ENCODE results near the gene NRGN. TPM values are rescaled to one million over a fixed set of nuclear protein-coding genes. Genes with fewer than 3 reads are reported as not detected.

Gene NRGN
- total RNA-seq, 1 experiment from 2014 or later = 0.45 TPM

DNA sequence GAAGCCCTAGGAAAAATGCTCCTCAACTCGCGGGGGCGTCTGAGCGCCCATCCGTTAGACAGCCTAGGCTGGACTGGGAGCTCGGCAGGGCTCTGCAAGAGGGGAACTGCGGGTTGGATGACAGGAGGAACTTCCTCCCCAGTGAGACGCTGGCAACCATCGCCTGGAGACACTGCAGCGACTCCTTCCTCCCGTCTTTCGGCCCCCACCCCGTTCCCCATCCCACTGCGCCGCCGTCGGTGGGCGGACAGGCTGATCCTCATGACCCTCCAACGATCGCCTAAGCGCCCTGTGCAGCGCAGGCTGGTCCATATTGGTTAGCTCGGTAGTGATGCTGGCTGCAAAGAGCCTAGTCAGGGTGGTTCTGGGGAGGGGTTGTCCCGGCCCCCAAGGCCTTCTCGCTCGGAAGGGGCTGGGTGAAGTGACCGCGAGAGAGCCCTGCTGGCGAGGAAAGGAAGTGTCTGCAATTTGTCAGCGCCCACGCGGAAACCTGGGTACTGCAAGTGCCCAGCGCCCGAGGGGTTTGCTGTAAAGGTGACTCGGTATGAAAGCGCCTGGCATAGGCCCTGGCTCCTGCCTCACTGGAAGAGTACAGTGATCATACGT is 638 bp downstream of the NRGN start:
- peak; percentile 5 for DNase-seq (ENCODE audit: low spot score)

DNA sequence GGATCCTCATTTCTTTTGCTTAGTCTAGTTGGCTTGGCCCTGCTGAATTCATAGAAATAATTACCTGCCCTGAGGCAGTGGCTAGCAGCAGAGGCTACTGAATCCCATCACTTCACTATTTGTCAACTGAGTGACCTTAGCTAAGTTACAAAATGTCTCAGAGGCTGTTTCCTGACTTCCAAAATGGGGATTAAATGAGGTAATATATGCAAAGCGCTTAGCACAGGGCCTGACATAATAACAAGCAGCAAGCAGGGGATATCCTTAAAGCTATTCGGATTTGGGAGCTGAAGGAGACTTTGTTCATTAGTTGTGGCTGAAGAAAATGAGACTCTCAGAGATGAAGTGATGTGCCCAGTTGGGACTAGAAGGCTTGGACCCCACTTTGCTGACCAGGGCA is 2.8 kb downstream of the NRGN start:
- DNase-seq (ENCODE audit: low spot score) = no peak

DNA sequence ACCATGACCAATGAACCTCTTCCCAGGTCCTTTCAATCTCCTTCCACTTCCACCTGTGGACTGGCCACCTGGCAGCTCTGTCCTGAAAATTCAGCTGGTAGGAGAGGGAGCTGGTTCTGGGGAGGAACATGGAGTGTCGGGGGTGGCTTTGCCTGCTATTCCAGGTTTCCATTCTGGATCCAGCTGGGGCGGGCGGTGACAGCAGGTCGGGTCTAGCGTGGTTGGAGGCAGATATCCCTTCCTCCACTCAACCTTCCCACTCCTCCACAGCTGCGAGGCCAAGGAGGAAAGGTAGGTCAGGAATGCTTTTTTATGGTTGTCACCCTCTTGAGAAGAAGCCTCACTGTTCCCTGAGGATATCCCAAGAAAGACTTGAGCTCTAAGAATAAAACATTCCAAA is 3.3 kb downstream of the NRGN start:
- DNase-seq (ENCODE audit: low spot score) = no peak

DNA sequence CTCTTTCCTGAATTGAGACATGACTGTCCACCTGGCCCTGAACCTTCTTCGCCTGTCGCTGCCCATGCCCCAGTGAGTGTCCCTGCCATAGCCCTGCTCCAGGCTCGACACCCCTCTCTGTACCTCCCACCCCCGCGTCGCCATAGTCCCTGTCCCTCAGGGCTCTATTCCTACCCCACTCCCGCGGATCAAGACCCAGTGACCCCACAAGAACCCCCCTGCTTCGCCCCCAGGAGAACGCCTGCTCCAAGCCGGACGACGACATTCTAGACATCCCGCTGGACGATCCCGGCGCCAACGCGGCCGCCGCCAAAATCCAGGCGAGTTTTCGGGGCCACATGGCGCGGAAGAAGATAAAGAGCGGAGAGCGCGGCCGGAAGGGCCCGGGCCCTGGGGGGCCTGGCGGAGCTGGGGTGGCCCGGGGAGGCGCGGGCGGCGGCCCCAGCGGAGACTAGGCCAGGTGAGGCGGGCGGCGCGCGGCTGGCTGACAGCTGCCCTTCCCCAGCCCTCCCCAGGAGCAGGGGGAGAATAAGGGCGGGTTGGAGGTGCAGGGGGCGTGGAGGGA is 5.6 kb downstream of the NRGN start:
- no peak for DNase-seq (ENCODE audit: low spot score)

DNA sequence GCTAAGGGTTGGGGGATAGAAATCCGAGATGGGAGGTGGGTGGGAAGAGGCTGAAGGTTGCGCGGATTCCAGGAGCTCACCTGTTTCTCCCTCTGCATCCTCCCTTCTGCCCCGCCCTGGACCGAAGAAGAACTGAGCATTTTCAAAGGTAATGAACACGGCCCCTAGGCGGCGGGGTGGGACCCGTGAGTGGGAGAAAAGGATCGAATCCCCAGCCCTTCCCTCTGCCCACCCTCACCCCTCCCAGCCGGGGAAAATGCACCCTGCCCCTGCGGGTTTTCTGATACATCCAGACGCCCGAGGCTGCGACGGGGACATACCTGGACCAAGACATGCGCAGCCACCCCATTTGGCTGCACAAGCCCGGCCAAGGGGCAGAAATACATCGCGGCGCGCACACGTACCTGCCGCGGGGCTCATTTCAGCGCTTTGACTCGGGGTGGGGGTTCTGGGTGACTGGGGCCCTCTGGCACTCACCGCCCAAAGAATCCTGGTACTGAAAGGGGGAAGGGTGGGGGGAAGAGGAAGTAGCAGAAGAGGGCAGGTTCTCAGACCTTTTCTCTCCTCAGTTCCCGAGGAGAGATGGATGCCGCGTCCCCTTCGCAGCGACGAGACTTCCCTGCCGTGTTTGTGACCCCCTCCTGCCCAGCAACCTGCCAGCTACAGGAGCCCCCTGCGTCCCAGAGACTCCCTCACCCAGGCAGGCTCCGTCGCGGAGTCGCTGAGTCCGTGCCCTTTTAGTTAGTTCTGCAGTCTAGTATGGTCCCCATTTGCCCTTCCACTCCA is 6.3 kb downstream of the NRGN start:
- no peak for DNase-seq (ENCODE audit: low spot score)

DNA sequence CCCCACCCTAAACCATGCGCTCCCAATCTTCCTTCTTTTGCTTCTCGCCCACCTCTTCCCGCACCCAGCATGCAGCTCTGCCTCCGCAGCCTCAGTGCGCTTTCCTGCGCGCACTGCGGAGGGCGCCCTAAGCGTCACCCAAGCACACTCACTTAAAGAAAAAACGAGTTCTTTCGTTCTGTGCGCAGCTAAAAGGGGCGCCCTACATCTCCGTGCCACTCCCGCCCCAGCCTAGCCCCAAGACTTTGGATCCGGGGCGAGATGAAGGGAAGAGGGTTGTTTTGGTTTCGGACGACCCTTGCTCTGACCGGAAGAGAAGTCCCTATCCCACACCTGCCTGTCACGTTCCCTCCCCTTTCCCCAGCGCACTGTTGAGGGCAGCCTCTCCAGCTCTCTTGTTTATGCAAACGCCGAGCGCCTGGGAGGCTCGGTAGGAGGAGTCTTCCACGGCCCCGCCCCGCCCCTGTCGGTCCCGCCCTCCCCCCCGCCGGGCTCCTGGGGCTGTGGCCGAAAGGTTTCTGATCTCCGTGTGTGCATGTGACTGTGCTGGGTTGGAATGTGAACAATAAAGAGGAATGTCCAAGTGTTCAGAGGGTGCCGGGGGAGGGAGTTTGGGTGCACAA is 7.0 kb downstream of the NRGN start:
- peak; percentile 35 for DNase-seq (ENCODE audit: low spot score)

DNA sequence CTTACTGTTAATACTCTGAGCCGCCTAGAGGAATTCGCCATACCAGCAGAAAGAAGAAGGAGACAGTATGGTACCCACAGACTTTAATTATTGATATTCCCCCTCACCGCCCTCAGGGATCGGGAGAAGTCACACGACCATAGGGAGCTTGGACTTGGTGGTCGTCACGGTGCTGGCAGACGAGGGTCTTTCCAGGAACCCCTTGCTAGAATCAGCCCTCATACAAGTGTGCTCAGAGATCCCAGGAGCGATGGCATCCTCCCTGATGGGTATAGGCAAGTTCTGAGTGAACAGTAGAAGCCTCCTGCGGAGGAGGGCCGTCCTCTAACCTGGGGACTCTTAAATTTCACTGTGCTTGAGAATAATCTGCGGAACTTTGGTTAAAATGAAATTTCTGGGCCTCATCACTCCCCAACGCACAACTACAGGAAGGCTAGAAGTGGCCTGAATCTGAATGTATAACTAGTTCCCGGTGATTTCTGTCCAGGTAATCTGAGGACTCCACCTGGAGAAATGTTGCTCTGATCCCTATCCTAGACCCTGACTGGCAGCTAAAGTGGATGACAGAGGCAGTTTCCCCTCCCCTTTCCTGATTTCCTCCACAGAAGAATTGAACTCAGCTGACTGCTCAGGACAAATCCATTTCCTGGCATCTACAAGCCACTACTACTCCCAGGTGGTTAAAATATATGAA is 7.8 kb downstream of the NRGN start:
- no peak for DNase-seq (ENCODE audit: low spot score)

DNA sequence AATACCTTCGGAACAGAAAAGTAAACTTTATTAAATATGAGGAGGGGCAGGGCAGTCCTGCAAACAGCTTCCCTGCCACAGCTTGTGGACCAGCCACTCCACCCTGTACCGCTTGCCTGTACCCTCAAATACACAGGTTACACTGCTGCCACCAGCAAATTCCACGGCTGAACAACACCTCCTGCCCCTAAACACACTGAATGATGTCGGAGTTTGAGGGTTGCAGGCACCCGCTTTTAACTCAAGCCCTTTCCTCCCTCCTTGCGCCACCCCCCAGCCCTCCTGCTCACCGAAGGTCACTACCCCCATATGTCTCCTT is 8.3 kb downstream of the NRGN start:
- DNase-seq (ENCODE audit: low spot score) = no peak

DNA sequence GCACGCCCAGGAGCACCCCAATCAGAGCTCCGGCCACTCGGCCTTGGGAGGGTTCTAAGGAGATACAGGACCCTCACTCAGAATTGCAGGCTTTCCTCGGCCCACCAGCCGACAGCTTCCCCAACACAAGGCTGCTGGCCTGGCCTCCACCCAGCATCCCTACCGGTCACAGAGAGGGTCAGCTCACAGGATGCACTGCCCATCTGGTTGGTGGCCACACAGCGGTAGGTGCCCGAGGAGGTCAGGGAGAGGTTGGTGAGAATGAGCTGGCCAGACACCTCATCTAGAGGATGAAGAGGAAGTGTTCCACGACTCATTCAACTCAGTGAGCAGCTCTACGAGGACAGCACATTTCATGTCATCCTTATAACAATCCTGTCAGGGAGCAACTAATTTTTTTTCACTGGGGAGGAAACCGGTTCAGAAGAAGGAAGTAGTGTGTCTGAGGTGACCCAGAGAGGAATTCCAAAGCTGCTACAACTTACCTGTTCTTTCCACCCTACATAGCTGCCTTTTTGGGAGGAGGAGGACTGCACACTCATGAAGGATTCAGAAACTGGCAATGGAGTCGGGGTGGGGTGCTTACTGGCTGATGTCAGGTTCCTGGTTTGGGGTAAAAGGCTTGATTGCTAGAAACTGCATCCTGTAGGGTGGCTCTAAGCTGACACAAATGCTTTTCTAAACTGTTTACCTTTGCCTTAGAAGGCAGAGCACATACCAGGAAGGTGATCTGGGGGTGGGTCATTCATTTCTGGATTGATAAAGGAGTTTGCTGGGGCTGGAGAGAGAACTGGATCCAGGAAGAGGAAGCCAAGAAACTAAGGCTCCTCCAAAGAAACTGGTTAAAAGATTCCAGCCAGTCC is 9.0 kb downstream of the NRGN start:
- peak; percentile 54 for DNase-seq (ENCODE audit: low spot score)

DNA sequence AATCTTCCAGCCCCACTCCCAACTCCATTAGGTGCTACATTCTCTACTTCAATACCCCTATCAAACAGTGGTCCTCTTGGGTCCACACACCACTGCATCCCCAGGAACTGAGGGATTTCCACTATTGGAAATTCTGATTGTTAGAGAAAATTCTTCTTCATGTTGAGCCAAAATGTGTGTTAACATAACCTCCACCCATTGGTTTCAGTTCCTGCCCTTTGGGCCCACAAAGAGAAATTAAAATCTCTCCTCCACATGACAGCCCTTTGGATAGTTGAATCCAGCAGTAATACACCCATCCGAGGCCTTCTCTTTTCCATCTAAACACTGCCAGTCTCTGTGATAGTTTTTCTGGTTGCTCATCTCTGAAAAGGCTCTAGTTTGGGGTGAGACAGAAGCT is 10.2 kb downstream of the NRGN start:
- no peak for DNase-seq (ENCODE audit: low spot score)

DNA sequence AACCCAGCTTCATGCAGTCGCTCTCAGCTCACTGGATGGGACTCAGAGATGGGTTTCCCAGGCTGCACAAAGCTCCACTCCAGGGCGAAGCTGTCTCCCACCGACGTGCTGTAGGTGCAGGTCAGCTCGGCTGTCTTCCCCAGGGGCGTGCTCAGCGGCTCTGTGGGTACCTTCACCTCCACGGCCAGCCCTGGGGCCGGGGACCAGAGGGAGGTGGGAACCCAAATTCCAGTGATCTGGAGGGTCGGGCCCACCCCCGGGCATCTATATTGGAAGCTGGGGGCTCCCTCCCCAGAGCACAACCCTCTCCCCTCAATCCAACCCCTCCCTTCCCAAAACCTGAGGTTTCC is 11.6 kb downstream of the NRGN start:
- no peak for DNase-seq (ENCODE audit: low spot score)

DNA sequence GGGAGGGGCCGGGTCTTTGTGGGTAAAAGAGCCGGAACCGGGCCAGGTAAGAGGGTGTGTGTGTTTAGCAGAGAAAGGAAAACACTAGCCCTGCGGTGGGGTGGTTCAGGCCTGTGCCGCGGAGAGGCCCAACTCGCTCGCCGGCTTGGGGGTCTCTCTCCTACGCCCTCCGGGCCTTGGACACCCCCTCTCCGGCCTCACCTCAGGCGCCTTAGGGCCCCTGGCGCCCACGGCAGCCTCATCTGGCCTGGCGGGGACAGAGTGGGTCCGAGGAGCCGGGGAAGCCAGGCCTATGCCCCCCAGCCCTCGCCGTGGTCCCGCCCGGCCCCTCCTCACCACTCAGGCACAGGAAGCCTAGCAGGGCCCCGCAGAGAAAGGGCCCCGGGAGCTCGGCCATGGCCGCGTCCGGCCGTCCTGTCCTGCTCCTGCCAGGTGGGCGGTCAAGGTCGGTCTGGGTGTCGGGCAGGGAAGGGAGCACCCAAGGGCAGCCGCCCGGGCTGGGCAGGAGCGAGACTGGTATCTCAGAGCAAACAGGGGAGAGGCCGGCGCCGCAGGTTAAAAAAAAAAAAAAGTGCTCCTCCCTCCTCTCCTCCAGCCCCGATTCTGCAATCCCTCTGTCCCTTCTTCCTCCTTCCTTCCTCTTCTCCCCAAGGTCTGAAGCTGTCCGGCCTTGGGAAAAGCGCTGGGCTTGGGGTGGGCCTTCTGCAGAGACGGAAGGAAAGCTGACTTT is 12.2 kb downstream of the NRGN start, which contains the start of gene VSIG2:
TSS of gene VSIG2 (minus strand) at position 515 of the 730 bp plus-strand sequence. CDS start at position 397, 118 bp downstream.
- no peak for DNase-seq (ENCODE audit: low spot score)

DNA sequence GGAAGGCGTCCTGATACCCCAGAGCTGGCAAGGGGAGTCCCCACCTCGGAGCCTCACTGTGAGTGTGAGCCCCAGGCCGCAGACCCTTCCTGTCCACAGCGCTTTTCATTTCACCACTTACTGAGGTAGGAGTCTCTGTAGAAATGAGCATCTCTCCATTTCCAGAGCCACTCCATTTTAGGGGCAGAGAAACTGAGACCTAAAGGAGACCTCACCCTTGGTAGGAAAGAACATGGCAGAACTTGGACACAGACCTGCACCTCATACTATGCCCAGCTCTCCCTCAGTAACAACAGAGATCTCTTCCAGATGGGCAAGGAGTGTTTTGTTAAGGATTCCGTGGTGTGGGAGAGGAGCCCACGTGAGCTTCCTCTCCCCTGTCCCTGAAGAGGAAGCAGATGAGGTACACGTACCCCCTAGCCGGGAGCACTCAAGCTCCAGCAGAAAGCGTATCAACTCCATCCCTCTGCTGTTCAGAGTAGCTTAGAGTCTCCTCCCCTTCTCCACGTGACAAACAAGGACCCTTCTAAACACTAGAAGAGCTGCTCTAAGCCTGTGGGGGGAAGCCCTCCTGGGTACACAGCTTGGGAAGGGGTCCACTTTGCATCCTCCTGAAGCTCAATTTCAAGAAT is 12.8 kb downstream of the NRGN start:
- DNase-seq (ENCODE audit: low spot score) = no peak

DNA sequence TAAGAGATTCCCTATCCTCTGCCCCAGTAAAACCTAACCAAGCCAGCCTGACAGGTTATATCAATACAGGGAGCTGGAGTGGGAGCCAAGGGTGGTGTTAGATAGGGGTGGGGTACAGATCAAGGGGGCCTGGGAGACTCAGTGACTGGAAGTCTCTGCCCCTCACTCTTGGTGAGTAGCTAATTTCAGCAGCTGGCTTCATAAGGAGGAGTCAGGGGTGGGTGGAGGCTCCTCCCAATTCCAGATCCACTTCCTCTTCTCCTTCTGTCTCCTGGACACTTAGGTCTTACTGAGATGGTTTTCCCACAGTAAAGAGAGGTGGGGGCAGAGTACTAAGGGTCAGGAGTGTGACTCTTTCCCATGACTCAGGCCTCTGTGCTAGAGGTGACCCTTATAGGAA is 13.5 kb downstream of the NRGN start:
- no peak for DNase-seq (ENCODE audit: low spot score)

DNA sequence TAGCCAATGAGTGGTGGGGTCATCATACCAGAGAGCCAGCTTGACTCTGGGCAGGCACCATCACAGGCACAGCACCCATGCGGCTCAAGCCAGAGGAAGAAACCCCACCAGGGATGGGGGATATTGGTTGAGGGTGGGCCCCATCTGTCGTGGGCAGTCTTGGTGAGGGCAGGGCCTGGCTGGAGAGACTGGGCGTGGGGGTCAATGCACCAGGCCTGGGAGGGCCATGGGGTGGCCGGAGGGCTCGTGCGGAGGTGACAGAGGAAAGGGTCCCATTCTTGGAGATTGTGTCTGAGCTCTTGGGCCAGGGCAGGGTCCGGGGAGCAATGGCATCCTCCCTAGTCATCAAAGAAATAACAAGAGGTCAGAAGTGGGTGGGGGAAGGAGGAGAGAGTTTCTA is 13.9 kb downstream of the NRGN start:
- DNase-seq (ENCODE audit: low spot score) = no peak

DNA sequence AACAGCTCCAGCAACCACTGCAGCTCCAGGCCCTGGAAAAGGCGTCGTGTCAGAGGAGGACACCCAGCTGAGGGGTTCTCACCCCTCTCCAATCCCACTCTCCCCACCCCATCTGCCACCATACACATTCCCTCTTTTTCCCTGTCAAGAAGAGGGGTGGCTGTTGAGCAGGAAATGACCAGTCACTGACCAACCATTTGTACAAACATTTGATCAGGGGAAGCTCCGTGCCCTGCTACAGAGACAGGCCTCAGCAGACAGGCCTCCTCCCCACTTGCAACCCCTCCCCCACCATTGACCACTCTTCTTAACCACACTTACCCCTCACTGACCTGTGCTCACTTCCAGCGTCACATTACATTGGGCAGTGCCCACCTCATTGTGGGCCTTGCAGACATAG is 14.6 kb downstream of the NRGN start:
- no peak for DNase-seq (ENCODE audit: low spot score)

DNA sequence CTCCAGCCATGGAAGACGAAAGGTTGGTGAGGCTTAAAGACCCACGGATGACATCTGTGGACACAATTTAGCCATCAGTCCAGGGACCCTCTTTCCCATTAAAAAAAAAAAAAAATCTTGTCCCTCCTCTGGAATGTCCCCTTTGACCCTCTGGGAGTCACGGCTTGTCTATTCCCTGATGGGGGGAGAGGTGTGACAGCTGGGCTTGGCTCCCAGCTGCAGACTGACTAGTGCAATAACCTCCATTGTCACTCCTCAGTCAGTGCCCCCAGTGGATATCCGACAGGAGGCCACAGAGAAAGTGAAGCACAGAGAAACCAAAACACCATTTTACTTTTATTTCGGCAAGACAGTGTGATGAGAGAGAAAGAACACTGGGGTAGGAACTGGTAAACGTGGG is 15.0 kb downstream of the NRGN start:
- DNase-seq (ENCODE audit: low spot score) = no peak

DNA sequence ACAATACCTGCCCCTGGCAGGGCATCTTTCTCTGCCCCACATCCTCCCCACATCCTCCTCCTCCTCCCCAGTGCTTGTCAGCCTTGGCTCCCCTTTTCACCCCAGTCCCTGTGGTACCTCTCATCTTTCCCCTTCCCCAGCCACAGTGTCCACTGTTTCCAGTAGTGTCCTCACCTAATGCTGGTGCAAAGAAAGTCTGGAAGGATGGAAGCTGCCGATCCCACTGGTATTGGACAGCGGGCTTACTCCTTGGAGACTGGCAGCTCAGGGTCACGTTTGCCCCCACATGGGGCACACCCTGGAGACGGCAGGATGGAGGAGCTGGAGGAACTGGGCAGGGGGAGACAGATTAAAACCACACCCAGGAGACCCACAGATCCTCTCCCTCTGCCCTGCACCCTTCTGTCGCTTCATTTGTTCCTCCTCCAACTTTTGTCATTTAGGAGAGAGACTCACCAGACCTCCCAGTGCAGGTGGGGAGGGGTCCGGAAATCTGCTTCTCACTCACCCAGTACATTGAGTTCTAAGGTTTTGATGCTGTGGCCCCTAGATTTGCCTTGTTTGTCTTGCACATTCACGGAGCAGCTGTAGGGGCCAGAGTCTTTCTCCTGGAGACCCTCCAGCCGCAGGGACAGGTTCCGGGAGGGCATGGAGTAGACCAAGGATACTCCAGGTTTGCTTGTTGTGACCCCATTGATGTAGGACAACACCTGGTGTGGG is 16.5 kb downstream of the NRGN start:
- no peak for DNase-seq (ENCODE audit: low spot score)

DNA sequence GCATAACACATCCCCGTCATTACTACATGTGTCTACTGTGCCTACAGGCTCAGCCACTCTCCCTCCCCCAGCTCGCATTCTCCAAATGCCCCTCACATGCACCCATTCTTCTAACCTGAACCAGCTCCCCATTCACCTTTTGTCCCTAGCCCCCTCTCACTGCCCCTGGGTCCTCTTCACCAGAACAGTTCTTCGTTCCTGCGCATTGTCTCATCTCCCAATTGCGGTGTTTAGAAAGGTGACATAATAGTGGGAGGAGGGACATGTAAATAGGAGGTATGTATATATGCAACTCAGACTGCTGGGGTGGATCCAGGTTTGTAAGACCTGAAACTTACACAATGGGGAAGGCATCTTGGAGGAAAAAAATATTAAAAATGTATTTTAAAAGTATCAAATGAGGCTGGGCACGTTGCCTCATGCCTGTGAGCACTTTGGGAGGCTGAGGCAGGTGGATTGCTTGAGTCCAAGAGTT is 17.0 kb downstream of the NRGN start:
- DNase-seq (ENCODE audit: low spot score) = no peak
